ENCODE measurements around the gene SNX27.

Gene SNX27

DNA sequence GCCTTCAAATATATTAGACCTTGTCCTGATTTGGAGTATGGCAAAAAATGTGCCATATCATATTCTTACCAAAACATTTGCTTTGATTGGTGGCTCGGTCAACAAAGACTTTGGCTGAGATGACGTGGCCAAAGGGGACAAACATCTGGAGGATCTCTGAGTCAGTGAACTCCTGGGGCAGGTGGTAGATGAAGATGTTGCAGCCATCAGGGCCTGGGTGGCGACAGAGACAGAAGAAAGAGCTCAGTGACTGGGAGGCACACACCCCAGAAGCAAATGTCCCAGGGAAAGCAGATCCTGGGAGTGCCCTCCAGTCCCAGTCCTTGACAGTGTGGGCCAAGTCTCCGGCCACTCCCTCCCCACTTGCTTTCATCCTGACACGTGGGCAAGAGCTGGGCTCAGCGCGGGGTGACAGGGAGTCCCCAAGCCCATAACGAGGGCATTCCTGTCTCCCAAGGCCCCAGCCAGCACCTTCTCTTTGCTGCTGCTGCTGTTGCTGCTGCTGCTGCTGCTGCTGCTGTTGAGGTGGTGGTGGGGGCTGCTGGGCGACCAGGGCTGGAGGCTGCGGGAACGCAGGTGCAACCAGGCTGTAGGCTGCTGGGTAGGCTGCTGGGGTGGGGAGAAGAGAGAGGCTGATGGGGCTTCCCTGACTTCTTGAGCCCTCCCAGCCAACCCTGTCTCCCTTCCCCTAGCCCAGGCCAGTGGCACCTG is 94.1 kb downstream of the SNX27 start:
- DNase-seq (ENCODE audit: low read depth) = no peak

DNA sequence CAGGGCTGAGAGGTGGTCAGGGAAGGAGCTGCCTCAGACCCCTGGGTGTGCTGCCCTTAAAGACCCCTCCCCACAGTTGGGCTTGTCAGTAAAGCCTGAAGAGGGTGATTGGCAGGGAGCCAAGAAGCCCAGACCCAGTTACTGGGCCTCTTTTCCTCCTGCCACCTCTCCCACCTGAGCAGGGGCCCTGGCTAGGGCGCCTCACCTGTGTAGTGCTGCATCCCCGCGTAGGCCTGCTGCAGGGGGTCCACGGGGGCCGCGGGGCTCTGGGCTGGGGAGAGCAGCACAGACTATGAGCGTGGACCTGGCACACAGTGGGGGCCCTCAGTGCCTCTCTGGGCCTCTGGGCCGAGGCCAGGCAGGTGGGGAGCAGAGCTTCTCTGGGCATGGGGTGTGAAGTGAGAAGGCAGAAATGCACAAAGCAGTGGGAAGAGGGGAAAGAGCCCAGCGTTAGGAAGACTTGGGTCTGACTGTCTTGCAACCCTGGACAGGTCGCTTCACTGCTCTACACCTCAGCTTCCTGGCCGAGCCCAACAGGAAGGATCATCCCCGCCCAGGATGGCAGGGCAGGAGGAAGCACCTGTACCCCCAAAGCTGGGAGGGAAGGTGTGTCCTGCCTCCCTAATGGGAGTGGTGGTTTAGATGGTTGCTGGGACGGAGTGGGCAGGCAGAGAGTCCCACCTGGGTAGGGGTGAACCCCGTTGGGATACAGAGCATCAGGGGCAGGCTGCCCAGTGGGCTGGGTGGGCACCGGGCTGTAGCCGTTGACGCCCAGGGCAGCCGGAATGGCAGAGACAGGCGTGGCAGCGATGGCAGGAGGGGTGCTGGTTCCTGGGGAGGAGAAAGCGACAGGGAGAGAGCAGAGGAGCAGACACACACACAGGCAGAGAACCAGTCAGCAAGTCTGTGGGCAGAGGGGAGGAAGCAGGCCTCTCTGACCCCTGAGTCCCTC is 94.9 kb downstream of the SNX27 start:
- no peak for DNase-seq (ENCODE audit: low read depth)

DNA sequence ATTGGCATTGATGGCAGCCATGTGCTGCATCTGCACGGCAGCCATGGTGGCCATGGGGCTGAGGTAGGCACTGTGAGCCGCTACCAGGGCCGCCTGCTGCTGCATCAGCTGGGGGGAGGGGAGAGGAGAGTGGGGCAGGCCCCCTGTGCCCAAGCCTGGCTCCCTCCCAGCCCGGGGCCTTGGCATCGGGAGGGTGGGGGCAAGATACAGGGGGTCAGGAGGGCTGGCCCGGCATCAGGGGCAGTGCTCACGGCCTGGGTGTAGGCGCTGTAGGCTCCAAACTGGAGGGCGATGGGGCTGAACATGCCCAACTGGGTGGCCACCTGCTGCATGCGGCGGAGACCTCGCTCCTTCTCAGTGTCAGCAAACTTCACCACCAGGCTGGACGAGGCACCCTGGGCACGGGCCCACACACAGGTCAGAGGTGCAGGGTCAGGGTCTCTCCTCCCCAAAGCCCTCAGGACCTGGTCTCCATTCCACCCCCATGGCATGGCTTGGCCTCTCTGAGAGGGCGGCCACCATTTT is 95.8 kb downstream of the SNX27 start:
- DNase-seq (ENCODE audit: low read depth) = no peak

- no peak for DNase-seq (ENCODE audit: low read depth)
These were observed 97.0 kb downstream of the SNX27 start for GRCh38 chr1:151708891-151709290.

- no peak for DNase-seq (ENCODE audit: low read depth)
These were observed 98.5 kb downstream of the SNX27 start for GRCh38 chr1:151710187-151710840.

DNA sequence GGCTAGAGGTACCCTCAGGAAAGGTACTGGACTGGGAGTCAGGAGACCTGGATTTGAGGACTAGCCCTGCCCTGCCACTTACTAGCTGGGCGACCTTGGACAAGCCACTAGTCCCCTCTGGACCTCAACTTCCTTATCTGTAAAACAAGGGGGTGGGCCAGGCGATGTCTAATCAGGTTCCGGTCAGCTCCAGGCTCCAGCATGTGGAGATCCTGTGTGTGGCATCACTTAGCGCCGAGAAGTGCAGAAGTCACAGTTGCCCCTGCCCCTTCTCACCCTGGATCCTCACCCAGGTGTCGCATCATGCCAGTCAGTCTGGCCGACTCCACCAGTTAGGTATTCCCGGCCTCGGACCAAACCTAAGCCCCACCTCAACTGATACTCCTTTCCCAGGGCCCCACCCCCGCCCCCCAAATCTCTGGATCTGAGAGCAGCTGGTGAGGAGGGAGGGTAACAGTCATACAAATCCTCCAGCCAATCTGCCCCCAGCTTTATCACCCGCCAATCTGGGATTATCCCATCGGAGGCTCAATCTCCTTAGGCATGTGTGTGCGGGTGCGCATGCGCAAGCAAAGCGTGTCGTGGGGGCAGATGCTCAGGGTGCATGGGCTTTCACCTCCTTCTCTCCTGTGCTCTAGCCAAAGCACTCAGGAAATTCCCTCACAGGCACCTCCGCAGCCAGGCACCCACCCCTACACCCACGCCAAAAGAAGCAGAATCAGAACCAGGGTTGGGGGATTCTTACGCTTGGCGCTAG is 99.4 kb downstream of the SNX27 start:
- no peak for DNase-seq (ENCODE audit: low read depth)

DNA sequence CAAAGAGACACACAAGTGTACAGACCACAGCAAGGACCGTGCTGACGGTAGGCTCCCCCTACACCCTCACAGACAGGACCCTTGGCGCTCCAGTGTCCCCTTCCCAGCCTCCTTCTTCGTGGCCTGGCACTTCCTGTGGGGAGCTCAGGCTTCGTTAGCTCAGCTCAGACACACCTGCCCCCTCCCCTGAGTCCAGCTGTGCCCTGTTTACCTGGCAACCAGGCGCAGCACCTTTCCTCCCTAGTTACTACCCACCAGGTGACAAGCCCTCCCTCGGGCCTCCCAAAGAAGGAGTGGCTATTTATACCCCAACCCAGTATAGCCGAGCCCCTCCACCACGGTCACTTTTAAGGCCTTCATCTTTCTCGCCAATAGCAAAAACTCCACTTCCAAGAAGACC is 100.1 kb downstream of the SNX27 start:
- DNase-seq (ENCODE audit: low read depth) = no peak

DNA sequence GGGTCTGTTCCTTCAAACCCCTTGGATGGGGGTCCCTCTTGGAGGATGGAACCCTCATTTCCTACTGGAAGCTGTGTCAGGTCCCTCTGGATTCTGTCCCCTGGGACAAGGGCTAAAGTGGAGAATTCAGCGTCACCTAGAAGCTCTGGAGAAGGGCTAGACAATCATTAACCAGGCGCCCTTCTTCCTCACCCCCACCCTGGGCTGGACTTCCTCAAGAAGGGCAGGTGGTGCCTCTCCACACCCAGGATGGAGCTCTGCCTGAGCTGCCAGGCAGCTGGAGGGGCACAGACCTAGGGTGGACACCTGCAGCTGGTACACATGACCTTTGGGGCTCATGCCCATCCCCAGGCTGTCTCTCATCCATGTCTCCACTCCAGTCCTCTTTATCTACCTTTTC is 101.2 kb downstream of the SNX27 start:
- no peak for DNase-seq (ENCODE audit: low read depth)

DNA sequence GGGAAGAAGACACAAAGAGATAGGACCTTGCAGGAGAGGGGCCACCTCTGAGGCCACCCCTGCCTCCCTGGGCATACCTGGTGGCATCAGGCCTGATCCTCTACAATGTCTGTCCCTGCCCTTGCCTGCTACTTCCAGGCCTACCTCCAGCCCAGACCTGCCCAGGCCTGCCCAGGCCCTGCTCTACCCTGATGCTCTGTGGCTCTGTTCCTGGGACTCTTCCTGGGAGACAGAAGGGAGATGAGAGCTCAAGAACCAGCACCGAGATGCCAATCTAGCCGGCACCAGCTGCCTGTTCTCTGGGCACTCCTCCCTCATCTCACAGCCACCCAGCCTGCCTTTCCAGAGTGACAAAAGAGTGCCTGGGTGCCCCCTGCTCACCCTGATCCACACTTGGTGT is 102.0 kb downstream of the SNX27 start:
- DNase-seq (ENCODE audit: low read depth) = no peak

- DNase-seq (ENCODE audit: low read depth) = no peak
These were observed 103.2 kb downstream of the SNX27 start for GRCh38 chr1:151714820-151715725.

- no peak for DNase-seq (ENCODE audit: low read depth)
These were observed 104.0 kb downstream of the SNX27 start for GRCh38 chr1:151715726-151716404.

GRCh38 chr1:151716405-151716762 is 104.5 kb downstream of the SNX27 start:
- no peak for DNase-seq (ENCODE audit: low read depth)

DNA sequence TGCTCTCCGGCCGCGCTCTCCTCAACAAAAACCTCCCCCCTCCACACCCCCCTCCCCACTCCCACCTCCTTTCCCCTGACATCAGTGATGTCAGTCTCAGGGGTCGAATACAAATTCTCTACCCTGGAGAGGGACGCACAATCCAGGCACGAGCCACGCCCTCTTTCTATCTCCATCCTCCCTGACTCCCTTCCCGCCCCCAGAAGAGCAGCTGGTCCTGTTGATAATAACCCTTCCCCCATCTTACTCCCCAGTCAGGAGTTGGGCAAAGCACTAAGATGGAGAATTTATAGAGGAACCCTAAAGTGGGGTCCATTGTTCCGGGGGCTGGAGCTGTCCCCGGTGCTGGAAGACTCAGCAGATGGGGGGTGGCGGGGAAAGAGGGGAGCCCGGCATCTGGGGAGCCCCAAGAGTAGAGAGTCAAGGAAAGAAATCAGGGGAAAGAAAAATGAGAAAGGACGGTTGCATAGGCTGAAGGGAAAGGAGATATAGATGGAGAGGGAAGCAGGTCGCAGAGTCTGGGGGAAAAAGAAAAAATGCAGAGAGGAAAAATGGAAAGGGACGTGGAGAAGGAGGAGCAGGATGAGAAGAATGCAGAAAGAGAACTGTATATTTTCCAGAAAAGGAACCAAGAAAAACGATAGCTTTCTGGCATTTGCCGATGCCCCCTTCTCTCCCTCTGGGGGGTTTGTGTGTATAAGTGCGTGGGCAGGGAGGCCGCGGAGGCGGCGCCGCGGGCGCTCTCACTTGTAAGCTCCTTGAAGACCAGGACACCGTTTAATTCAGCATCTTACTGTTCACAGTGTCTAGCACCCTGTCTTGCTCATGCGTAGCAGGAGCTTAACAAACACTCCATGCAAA is 105.2 kb downstream of the SNX27 start, which contains the start of gene CELF3:
CELF3 (minus strand) TSS at position 33 of the 861 bp plus-strand sequence. CDS start 783 bp downstream, outside the sequence.
- DNase-seq (ENCODE audit: low read depth) = no peak

DNA sequence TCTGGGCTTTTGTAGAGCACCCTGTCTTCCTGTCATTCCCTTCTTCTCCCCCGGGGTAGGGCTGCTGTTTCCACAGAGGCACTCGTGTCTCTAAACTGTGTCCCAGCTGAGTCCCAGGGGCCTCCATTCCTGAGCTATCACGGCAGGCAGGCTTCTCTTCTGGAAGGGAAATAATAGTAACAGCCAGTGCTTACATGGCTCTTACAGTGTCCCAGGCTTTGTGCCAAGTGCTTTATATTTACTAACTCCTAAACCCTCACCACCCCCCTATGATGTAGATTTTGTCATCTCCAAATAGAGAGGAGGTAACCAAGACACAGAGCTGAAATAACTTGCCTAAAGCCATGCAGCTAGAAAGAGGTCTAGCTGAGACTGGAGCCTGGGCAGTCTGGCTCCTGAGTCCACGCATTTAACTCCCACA is 106.2 kb downstream of the SNX27 start:
- no peak for DNase-seq (ENCODE audit: low read depth)

DNA sequence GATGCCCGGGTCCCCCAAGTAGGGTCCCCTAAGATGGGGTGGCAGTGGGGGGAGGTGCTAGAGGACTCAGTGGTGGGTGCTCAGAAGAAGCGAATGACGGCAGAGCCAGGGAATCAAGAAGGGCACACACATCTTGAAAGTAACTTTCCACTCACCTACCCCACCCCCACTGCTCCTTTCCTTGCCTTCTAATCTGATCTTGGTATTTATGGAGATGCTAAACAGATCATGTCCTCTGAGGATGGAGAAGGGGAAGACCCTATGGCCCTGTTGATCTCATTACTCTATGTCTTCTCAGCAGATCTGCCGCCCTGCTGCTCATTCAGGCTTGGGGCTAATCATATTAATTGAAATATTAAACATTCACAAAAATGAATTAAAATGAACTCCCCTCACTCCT is 106.8 kb downstream of the SNX27 start:
- no peak for DNase-seq (ENCODE audit: low read depth)

DNA sequence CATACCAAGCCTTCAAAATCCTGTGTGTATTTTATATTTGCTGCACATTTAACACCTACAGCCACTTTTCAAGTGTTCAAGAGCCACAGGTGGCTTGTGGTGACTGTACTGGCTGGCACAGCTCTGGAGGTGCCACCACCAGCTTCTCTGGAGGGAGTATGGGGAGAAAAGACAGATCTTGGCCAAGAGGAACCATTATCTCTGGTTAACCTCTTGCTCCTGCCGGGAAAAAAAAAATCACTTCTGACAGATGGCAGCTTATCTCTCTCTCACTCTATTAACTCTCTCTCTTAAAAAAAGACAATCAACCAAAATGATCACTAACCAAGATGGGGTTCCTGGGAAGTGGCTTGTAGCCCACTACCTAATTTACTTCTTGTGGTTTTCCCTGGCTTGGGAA is 108.3 kb downstream of the SNX27 start:
- no peak for DNase-seq (ENCODE audit: low read depth)

DNA sequence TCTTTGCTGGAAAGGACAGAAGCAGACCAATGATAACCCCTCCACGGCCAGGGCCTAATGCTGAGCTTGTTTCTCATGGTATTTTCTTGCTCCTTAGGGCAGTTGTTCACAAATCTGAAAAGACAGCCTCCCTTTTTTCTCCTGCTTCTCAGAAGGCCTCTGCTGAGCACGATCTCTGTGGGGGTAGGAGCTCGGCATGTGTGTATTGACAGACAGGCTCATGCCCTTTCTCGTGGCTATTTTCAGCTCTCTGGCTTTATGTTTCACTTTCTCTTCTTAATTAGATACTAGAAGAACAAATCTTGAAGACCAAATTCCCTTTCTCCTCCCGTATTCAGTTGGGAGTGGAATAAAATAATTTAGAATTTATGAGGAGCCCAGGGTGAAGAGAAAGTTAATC is 108.7 kb downstream of the SNX27 start:
- no peak for DNase-seq (ENCODE audit: low read depth)

- DNase-seq (ENCODE audit: low read depth) = no peak
These were observed 109.3 kb downstream of the SNX27 start, which contains the start of gene RIIAD1 for GRCh38 chr1:151720974-151721787. Gene RIIAD1, plus strand, starts transcription at chr1:151721522. Its CDS starts 15 bp downstream, at chr1:151721537.

All from fibroblast of the conjunctiva (primary cell).